HG02870 (cell line): Measurements from ENCODE around the gene HLF.

Source experiments
- ATAC-seq: cut with Tn5 transposase; IDR thresholded peaks from one replicate; pipeline ENCODE4 v1.9.1; 2021; ENCODE audit warnings: mild to moderate bottlenecking, moderate library complexity; ENCODE audit not compliant: unreplicated experiment

Gene HLF

DNA sequence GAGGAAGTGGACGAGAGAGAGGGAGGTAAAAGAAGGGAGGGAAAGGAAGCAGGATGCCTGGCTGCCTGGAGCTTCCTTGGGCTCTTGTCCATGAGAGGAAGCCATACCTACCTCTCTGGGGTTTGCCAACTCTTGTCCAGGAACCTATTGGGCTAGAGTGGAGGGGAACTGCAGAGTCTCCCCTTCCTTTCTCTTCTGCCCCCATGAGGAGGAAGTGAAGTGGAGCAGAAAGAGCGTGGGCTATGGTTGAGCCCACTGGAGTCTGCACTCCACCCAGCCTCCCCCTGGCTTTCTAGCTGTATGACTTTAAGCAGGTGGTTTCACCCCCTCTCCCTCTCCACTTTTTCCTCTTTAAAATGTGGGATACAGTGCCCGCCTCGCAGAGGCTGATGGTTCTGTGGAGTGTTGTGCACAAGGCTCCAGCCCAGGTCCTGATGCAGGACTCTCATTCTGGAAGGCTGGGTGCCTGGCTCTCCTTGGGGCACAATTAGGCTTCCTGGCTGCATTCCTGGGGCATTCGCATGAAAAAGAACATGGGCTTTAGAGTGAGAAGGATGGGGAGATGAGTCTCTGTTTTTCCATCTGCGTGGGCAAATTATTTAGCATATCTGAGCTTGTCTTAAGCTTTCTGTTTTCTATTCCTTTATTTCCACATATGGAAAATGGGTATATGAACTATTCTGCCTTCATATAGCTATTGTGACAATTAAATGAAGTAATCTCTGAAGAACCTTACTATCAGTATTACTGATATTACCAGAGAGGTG is 40.7 kb downstream of the HLF start:
- no peak for ATAC-seq

DNA sequence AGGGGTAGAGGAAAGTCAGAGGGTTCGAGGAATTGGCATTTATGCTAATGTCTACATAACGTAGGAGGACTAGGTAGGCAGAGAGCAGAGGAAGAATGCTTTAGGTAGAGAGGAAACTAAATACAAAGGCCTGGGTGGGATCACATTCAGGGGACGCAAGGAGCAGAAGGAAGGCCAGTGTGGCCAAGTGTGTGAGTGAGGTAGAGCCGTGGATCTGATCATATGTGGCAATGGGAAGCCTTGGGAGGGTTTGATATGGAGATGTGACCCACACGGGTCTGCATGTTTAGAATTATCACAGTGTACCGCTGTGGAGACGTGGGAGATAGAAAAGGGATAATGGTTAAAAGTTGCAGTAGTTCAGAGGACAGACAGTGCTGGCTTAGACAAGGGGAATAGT is 43.1 kb downstream of the HLF start:
- no peak for ATAC-seq

DNA sequence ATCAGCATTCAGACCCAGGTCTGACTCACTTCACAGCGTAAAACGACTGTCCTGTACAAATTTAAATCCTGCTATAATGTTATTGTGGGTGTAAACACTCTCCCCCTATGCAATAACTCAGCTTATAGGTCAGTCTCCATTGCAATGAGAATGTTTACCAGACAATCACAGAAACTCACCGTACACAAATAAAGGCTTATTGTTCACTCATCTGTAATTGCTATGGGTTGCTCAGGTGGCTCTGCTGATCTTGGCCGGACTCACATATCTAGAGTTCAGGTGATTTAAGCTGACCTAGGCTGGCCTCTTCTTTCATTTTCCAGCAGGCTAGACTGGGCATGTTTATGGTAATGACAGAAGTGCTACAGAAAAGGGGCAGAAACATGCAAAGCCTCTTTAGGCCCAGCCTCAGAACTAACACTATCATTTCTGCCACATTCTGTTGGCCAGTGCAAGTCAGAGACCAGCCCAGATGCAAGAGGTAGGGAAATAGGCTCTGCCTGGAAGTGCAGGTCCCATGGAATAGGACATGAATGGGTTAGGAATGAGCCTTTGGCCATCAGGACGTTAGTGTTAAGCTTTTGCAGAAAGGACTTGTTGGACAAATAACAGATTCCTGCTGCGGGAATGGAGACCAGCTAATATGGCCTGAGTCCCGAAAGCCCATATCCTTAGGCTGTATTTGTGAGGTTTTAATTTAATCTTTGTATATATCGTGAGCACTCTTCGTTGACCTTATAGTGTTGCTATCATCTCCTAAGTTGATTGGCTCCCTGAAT is 44.0 kb downstream of the HLF start:
- no peak for ATAC-seq

DNA sequence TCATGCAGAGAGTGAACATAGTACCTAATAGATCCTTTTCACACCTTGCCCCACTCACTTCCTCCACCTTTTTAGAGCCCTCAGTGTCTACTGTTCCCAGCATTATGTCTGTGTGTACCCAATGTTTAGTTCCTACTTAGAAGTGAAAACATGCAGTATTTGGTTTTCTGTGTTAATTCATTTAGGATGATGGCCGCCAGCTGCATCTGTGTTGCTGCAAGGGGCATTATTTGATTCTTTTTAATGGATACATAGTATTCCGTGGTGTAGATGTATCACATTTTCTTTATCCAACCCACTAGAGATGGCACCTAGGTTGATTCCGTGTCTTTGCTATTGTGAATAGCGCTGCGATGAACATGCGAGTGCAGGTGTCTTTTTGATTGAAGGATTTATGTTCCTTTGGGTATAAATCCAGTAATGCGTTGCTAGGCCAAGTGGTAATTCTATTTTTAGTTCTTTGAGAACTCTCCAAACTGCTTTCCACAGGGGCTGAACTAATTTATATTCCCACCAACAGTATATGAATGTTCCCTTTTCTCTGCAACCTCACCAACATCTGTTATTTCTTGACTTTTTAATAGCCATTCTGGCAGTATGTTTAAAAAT is 47.1 kb downstream of the HLF start:
- ATAC-seq = no peak

DNA sequence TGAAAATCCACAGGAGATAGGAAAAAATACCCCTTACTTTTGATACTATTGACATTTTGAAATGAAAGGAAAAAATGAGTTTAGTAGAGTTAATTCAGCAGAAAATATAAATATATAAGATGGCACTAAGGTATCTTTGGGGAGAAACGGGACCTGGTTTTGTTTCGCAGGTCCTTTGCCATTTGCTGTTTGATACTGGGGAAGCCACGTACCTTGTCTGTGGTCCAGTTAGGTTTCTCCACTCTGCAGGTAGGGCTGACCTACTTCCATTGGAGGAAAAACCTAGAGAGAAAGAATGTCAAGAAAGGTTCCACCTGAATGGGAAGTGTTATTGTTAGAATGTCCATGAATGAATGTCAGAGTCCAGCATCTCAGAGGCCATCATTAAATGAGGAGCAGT is 48.1 kb downstream of the HLF start:
- no peak for ATAC-seq

DNA sequence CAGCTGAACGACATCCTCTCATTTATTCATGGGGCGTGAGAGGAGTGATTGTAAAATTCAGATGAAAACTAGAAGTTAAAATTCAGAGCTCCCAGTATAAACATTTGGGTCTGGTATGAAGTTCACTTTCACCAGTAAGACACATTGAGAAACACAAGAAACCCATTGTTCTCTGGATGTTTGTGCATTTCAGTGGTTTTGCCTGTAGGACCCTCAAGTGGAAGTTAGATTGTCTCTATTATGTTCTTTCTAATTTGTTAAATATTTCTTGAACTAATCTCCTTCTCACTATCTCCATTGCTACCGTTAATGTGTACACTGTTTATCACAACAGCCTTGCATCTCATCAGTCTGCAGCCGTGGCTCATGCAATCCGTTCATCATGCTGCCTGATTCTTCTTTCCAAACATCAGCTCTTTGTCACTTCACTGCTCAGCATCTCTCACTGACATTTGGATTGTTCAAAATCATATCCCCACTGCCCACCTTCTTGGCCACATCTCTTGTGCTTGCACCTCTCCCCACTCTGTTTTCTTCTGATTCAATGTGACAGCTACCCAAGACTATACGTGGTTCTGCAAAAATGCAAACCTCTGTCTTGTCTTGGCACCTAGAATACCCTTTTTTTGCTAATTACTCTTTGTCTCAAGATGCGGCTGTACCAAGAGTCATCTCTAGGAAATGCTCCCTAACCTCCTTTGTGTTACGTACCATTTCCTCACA is 49.5 kb downstream of the HLF start:
- ATAC-seq = no peak

DNA sequence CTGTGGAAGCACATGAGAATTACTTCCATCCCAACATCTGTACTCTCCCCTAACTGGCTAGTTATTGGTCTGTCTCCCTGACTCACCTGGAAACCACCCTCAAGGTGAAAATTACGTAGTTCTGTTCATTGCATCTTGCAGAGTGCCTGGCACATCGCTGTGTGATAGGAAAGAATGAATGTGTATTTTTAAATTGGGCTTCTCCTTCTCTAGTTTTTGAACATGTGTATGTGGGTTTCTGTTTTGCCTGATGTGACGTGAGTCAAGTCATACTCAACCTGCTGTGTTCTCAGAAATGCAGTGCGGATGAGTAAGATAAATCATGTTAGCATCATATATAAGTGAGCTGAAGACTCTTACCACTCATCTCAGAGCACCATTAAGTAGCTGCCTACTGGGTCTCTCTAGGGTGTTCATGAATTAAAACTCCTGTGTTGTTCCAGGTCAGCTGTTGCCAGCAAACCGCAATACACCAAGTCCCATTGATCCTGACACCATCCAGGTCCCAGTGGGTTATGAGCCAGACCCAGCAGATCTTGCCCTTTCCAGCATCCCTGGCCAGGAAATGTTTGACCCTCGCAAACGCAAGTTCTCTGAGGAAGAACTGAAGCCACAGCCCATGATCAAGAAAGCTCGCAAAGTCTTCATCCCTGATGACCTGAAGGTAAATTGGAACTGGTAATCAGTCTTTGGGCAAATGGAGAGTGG is 50.2 kb downstream of the HLF start:
- no peak for ATAC-seq

DNA sequence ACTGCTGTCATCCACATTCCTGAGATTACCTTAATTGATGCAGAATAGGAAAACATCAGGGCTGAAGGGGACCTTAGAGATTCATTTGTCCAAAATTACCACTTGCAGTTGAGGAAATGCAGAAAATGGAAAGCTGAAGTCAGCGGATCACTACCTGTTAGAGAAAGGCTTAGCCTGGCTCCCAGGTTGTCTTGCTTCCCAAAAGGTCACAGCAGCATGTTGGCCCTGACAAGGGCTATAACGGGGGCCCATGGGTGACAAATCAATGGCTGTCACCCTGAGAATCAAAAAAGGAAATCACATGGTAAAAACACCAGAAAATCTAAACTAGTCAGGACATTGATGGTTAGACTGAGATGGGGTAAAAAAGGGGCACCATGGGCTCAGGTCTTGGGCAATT is 51.7 kb downstream of the HLF start:
- ATAC-seq = no peak

DNA sequence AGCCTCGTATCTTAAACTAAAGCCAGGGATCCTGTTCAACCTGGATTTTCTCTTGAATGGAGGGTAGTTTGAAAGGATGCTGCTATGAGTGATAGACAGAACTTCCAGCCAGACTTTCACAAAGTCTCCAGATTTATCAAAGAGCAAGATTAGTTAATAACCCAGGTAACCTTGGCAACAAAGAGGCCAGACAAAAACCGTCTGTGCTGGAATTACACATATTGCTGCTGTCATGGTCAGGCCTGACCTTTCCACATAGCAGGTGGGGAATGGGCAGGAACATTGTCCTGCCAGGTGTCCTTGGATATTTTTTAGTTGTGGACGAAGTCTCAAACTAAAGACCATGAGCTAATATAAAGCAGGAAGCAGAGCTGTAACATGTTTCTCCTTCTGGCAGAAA is 52.5 kb downstream of the HLF start:
- ATAC-seq = no peak

DNA sequence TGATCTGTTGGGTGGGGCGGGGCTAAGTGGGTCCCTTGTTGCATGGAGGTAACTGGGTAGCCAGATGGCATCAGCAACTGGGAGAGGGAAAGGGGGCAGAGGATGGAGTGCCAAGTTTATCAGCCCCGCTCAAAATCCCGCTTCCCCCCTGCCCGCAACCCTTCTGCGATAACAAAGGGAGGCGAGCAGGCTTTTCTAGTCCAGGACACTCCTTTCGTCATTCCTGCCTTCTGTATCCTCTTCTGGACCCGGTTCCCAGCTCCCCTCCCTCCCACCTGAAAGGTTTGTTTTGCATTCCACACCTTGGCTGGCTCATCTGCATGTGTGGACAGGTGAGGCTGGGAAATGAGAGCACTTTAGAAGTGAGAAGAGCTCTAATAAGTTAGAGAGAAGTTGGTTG is 53.3 kb downstream of the HLF start:
- no peak for ATAC-seq

DNA sequence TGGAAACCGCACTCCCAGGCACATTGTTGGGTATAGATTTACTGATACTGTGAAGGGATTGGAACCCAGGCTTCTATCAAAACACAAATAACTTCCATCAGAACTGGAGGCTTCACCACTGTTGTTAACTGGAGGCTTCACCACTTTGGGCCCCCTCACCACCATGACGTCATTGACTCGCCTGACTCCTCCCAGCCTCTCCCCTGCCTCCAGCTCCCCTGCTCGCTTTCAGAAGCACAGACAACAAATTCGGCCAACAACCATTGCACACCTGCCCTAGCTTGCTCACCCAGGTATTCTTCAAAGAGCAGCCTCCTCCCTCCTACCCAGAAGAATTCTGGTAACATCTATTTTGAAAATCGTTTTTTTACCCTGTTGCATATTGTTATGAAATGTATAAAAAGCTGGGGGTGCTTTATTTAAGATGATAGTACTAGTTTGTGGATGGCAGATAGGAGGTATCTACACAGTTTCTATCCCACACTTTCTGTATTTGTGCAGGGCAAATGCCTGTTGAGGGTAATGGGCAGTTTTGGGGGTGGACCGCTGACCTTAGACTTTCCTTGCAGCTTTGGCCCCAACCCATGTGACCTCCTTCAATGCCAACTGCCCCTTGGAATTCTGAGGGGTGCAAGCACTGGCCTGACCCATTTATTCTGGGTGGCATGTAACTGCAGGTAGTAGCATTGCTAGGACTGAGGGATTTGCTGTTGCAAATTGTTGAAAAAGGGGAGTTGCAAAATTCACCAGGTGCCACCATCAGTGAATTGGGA is 54.1 kb downstream of the HLF start:
- ATAC-seq = no peak

DNA sequence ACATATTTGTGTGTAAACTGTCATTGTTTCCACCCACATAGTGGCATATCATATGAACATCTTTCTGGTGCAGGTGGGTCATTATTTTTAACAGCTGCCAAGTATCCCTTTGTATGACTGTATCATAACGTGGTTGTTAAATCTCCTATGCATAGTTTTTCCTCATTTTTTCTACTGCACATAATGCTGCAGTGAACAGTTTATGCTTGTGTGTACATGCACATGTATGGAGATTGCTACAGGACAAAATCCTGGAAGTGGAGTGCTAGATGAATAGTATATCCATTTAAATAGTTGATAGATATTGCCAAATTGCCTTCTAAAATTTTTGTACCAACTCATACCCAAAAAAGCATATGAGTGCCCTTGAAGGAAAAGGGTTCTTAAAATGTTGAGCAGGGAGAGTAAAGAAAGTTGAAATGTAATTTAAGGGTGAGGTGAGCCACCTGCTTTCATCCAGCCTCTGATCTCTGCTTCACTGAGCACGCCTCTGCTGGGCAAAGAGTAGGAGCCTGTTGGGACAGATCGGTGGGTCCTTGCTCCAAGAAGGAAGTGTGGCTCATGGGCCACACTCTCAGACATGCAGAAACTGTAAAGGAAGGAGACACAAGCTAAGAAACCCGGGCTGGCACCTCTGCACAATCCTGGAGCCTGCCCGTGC is 55.3 kb downstream of the HLF start:
- no peak for ATAC-seq

DNA sequence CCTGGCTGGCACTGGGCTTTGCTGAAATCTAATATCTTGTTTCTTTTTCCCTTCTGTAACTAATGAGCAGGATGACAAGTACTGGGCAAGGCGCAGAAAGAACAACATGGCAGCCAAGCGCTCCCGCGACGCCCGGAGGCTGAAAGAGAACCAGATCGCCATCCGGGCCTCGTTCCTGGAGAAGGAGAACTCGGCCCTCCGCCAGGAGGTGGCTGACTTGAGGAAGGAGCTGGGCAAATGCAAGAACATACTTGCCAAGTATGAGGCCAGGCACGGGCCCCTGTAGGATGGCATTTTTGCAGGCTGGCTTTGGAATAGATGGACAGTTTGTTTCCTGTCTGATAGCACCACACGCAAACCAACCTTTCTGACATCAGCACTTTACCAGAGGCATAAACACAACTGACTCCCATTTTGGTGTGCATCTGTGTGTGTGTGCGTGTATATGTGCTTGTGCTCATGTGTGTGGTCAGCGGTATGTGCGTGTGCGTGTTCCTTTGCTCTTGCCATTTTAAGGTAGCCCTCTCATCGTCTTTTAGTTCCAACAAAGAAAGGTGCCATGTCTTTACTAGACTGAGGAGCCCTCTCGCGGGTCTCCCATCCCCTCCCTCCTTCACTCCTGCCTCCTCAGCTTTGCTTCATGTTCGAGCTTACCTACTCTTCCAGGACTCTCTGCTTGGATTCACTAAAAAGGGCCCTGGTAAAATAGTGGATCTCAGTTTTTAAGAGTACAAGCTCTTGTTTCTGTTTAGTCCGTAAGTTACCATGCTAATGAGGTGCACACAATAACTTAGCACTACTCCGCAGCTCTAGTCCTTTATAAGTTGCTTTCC is 56.0 kb downstream of the HLF start:
- ATAC-seq = no peak

DNA sequence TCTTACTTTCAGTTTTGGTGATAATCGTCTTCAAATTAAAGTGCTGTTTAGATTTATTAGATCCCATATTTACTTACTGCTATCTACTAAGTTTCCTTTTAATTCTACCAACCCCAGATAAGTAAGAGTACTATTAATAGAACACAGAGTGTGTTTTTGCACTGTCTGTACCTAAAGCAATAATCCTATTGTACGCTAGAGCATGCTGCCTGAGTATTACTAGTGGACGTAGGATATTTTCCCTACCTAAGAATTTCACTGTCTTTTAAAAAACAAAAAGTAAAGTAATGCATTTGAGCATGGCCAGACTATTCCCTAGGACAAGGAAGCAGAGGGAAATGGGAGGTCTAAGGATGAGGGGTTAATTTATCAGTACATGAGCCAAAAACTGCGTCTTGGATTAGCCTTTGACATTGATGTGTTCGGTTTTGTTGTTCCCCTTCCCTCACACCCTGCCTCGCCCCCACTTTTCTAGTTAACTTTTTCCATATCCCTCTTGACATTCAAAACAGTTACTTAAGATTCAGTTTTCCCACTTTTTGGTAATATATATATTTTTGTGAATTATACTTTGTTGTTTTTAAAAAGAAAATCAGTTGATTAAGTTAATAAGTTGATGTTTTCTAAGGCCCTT is 56.8 kb downstream of the HLF start:
- no peak for ATAC-seq

DNA sequence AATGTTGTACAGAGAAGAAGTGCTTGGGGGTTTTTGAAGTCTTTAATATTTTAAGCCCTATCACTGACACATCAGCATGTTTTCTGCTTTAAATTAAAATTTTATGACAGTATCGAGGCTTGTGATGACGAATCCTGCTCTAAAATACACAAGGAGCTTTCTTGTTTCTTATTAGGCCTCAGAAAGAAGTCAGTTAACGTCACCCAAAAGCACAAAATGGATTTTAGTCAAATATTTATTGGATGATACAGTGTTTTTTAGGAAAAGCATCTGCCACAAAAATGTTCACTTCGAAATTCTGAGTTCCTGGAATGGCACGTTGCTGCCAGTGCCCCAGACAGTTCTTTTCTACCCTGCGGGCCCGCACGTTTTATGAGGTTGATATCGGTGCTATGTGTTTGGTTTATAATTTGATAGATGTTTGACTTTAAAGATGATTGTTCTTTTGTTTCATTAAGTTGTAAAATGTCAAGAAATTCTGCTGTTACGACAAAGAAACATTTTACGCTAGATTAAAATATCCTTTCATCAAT is 57.8 kb downstream of the HLF start:
- no peak for ATAC-seq

DNA sequence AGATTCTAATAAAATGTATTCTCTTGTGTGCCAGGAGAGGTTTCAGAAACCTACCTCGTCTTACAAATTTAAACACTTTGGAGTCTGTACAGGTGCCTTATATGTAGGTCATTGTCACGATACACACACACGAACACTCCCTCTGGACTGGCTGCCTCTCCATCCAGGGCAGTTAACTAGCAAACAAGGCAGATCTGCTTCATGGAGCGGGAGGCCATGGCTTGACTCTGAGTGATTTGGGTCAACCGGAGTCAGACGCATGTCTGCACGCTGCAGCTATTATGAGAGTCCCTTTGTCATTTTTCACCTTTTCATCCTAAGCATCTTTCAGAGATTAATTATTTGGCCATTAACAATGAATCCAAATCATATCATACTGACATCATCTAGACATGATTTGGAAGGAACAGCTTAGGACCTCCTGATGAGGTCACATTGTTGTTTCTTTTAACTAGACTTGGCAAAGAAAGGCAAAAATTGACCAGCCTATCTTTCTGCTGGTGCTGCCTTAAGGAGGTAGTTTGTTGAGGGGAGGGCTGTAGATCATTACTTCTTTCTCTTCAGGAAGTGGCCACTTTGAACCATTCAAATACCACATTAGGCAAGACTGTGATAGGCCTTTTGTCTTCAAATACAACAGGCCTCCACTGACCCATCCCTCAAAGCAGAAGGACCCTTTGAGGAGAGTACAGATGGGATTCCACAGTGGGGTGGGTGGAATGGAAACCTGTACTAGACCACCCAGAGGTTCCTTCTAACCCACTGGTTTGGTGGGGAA is 58.9 kb downstream of the HLF start:
- no peak for ATAC-seq

DNA sequence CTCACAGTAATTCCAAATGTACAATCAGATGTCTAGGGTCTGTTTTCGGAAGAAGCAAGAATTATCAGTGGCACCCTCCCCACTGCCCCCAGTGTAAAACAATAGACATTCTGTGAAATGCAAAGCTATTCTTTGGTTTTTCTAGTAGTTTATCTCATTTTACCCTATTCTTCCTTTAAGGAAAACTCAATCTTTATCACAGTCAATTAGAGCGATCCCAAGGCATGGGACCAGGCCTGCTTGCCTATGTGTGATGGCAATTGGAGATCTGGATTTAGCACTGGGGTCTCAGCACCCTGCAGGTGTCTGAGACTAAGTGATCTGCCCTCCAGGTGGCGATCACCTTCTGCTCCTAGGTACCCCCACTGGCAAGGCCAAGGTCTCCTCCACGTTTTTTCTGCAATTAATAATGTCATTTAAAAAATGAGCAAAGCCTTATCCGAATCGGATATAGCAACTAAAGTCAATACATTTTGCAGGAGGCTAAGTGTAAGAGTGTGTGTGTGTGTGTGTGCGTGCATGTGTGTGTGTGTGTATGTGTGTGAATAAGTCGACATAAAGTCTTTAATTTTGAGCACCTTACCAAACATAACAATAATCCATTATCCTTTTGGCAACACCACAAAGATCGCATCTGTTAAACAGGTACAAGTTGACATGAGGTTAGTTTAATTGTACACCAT is 59.7 kb downstream of the HLF start:
- no peak for ATAC-seq
